WI38 (cell line): Measurements from ENCODE around the gene CYP4V2.

Source experiments
- H3K4me3 ChIP-seq: 2 replicates; pipeline ENCODE4 v1.5.1; 2011; ENCODE audit warnings: low read depth, mild to moderate bottlenecking, control low read depth, low read length
- TF ChIP-seq, protein P1 (sequence below): IDR thresholded peaks from 2 replicates; pipeline ENCODE4 v1.5.1; 2012; ENCODE audit warnings: low read depth, mild to moderate bottlenecking, control low read depth, low read length

Gene CYP4V2

GRCh38 chr4:186167605-186168004 is 23.8 kb upstream of the CYP4V2 start:
- TF ChIP-seq, protein P1, sequence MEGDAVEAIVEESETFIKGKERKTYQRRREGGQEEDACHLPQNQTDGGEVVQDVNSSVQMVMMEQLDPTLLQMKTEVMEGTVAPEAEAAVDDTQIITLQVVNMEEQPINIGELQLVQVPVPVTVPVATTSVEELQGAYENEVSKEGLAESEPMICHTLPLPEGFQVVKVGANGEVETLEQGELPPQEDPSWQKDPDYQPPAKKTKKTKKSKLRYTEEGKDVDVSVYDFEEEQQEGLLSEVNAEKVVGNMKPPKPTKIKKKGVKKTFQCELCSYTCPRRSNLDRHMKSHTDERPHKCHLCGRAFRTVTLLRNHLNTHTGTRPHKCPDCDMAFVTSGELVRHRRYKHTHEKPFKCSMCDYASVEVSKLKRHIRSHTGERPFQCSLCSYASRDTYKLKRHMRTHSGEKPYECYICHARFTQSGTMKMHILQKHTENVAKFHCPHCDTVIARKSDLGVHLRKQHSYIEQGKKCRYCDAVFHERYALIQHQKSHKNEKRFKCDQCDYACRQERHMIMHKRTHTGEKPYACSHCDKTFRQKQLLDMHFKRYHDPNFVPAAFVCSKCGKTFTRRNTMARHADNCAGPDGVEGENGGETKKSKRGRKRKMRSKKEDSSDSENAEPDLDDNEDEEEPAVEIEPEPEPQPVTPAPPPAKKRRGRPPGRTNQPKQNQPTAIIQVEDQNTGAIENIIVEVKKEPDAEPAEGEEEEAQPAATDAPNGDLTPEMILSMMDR, result no peak
- no peak overlapping the region for H3K4me3 ChIP-seq

DNA sequence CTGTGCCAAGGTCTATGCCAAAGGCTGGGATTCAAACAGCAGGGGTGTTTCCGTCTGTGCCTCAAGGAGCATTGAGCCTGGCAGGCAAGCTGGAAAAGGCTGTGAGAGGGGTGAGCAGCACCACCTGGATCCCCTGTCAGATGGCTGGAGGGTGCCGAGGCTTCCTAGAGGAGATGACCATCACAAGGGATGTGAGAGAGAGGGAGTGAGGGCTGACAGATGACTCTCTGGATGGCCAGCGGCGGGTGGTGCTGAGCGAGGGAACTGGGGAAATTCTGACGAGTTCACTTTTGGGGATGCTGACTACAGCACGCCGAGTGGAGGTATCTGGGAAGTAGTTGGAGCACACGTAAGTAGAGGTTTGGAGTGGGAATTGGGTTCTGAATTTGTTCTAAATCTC is 22.6 kb upstream of the CYP4V2 start:
- TF ChIP-seq, protein P1, result no peak
- no peak overlapping the region for H3K4me3 ChIP-seq

- H3K4me3 ChIP-seq, result no peak overlapping the region
- TF ChIP-seq, protein P1, result no peak
Observed at GRCh38 chr4:186169333-186169944, 21.9 kb upstream of the CYP4V2 start.

- H3K4me3 ChIP-seq, result no peak overlapping the region
- TF ChIP-seq, protein P1, result no peak
Observed at GRCh38 chr4:186169945-186170802, 21.2 kb upstream of the CYP4V2 start.

DNA sequence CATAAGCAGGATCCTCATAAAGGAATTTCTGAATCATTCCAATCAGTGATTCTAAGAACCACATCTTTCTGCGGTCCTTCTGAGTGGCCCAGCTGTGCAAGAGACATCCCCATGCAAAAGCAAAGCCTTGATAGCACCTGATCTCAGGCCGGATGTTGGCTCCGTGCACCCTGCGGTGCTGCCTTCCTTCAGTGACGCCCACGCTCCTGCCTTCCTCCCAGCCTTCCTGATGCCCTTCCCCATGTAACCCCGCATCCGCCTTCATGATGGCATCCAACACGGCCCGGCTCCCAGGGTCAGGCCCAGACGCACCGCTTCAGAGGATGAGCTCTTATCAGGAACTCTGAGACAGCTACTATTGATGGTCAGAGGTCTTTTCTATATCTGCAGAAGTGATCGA is 20.4 kb upstream of the CYP4V2 start:
- H3K4me3 ChIP-seq, result no peak overlapping the region
- TF ChIP-seq, protein P1, result no peak

GRCh38 chr4:186172546-186172945 is 18.8 kb upstream of the CYP4V2 start:
- TF ChIP-seq, protein P1, result no peak
- no peak overlapping the region for H3K4me3 ChIP-seq

DNA sequence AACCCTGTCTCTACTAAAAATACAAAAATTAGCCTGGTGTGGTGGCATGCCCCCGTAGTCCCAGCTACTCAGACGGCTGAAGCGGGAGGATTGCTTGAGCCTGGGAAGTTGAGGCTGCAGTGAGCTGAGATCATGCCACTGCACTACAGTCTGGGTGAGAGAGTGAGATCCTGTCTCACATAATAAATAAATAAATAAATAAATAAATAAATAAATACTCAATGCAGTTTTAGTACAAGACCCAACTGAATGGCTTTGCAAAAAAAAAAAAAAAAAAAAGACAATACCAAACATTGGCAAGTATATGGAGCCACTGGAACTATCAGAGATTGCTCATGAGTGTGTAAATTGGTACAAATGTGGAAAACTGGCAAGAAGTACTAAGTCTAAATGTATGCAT is 3.3 kb upstream of the CYP4V2 start:
- TF ChIP-seq, protein P1, result no peak
- H3K4me3 ChIP-seq, result no peak overlapping the region
